Mesenchymal stem cell (in vitro differentiated cells and primary cell): ENCODE data around the gene SMARCAL1.

ENCODE experiments used
- DNase-seq: peaks from one replicate; pipeline ENCODE4 v3.0.0-alpha.2; 2013
- H2AFZ ChIP-seq: one replicate; pipeline ENCODE4 v1.6.1; 2013; ENCODE audit warnings: low read depth, mild to moderate bottlenecking, control low read depth, inconsistent platforms, low read length, moderate library complexity
- H2AK5ac ChIP-seq: 2 replicates; pipeline ENCODE4 v1.6.1; 2013; ENCODE audit warnings: low read length, moderate library complexity, mild to moderate bottlenecking, inconsistent platforms; ENCODE audit not compliant: severe bottlenecking
- H2BK120ac ChIP-seq: one replicate; pipeline ENCODE4 v1.6.1; 2013; ENCODE audit warnings: low read depth, mild to moderate bottlenecking, inconsistent platforms, low read length, moderate library complexity
- H2BK12ac ChIP-seq, 2 experiments: one replicate each; pipeline ENCODE4 v1.6.1; 2013; ENCODE audit warnings: inconsistent platforms in 2 of 2, low read length in 2 of 2, mild to moderate bottlenecking in 2 of 2, moderate library complexity in 2 of 2, control low read depth in 1 of 2
- H2BK15ac ChIP-seq: one replicate; pipeline ENCODE4 v1.6.1; 2013; ENCODE audit warnings: mild to moderate bottlenecking, low read depth, inconsistent platforms; ENCODE audit not compliant: poor library complexity, severe bottlenecking
- H2BK5ac ChIP-seq: 2 replicates; pipeline ENCODE4 v1.6.1; 2013; ENCODE audit warnings: low read depth, mild to moderate bottlenecking, low read length, control low read depth, inconsistent platforms; ENCODE audit not compliant: poor library complexity, severe bottlenecking
- H3K14ac ChIP-seq, 2 experiments: one replicate each; pipeline ENCODE4 v1.6.1; 2013; ENCODE audit warnings: inconsistent platforms in 2 of 2, low read length in 2 of 2, control low read depth in 1 of 2, mild to moderate bottlenecking in 1 of 2, moderate library complexity in 1 of 2
- H3K18ac ChIP-seq, 2 experiments: one replicate each; pipeline ENCODE4 v1.6.1; 2013; ENCODE audit warnings: inconsistent platforms in 2 of 2, low read length in 2 of 2, control low read depth in 1 of 2, low read depth in 1 of 2, mild to moderate bottlenecking in 1 of 2
- H3K23ac ChIP-seq, 2 experiments: one replicate each; pipeline ENCODE4 v1.6.1; 2013; ENCODE audit warnings: inconsistent platforms in 2 of 2, low read length in 2 of 2, mild to moderate bottlenecking in 2 of 2, moderate library complexity in 2 of 2, control low read depth in 1 of 2
- H3K27ac ChIP-seq: 2 replicates; pipeline ENCODE4 v1.5.1; 2013; ENCODE audit warnings: mild to moderate bottlenecking, moderate library complexity, low read length, control low read depth, inconsistent platforms; ENCODE audit not compliant: poor library complexity, severe bottlenecking
- H3K27me3 ChIP-seq, 2 experiments: 2 replicates each; pipeline versions ENCODE4 v1.6.1 to v1.7.0; 2013; ENCODE audit warnings: low read length in 2 of 2, mild to moderate bottlenecking in 2 of 2, moderate library complexity in 2 of 2, control low read depth in 1 of 2, inconsistent platforms in 1 of 2; ENCODE audit not compliant: control insufficient read depth in 1 of 2, insufficient read depth in 1 of 2
- H3K36me3 ChIP-seq, 2 experiments: 2 replicates each; pipeline versions ENCODE4 v1.6.1 to v1.7.0; 2013; ENCODE audit warnings: low read length in 2 of 2, control low read depth in 1 of 2, inconsistent platforms in 1 of 2, low read depth in 1 of 2, mild to moderate bottlenecking in 1 of 2; ENCODE audit not compliant: insufficient read depth in 2 of 2, control insufficient read depth in 1 of 2
- H3K4ac ChIP-seq, 2 experiments: one replicate each; pipeline ENCODE4 v1.6.1; 2013; ENCODE audit warnings: inconsistent platforms in 2 of 2, low read length in 2 of 2, mild to moderate bottlenecking in 2 of 2, moderate library complexity in 2 of 2, control low read depth in 1 of 2, low read depth in 1 of 2
- H3K4me1 ChIP-seq: 2 replicates; pipeline ENCODE4 v1.6.1; 2013; ENCODE audit warnings: low read depth, low read length, control low read depth; ENCODE audit not compliant: control insufficient read depth, insufficient read depth
- H3K4me2 ChIP-seq: 2 replicates; pipeline ENCODE4 v1.6.1; 2013; ENCODE audit warnings: low read length, mild to moderate bottlenecking, inconsistent platforms; ENCODE audit not compliant: poor library complexity, severe bottlenecking
- H3K4me3 ChIP-seq, 2 experiments: 2 replicates each; pipeline versions ENCODE4 v1.5.1 to v1.7.0; 2013; ENCODE audit warnings: low read length in 2 of 2, mild to moderate bottlenecking in 2 of 2, control low read depth in 1 of 2, low read depth in 1 of 2; ENCODE audit not compliant: insufficient read depth in 1 of 2
- H3K79me1 ChIP-seq: replicated peaks from 2 replicates; pipeline ENCODE4 v1.6.1; 2013; ENCODE audit warnings: mild to moderate bottlenecking, control low read depth, low read length, inconsistent platforms; ENCODE audit not compliant: poor library complexity, severe bottlenecking
- H3K9ac ChIP-seq: 2 replicates; pipeline ENCODE4 v1.7.0; 2013; ENCODE audit warnings: mild to moderate bottlenecking, low read length, moderate library complexity
- H3K9me3 ChIP-seq: 2 replicates; pipeline ENCODE4 v1.7.0; 2013; ENCODE audit warnings: mild to moderate bottlenecking, low read length; ENCODE audit not compliant: control insufficient read depth
- H4K8ac ChIP-seq: one replicate; pipeline ENCODE4 v1.6.1; 2013; ENCODE audit warnings: inconsistent platforms, mild to moderate bottlenecking, low read length, moderate library complexity
- H4K91ac ChIP-seq: one replicate; pipeline ENCODE4 v1.6.1; 2013; ENCODE audit warnings: mild to moderate bottlenecking, low read length, inconsistent platforms
- WGBS: methylation state at CpG from one replicate; pipeline ENCODE4 v1.1.7; 2013; ENCODE audit warnings: mixed read lengths; 5-methylcytosine and 5-hydroxymethylcytosine counted together

Gene SMARCAL1

GRCh38 chr2:216436383-216436782 is 24.1 kb downstream of the SMARCAL1 start:
- H4K91ac ChIP-seq, result no peak overlapping the region
- H3K14ac ChIP-seq, result no peak overlapping the region
- no peak overlapping the region for H2BK12ac ChIP-seq
- H3K36me3 ChIP-seq, result peaks cover 55 to 92% of the 10 kb centered on the region in 2 experiments
- H3K27ac ChIP-seq, result no peak overlapping the region
- WGBS, result 87% methylated on average over 2 of the region's 2 CpGs
- H3K4ac ChIP-seq, result no peak overlapping the region
- no peaks in the 10 kb centered on the region for H3K27me3 ChIP-seq
- H2BK120ac ChIP-seq, result no peak overlapping the region
- H3K9me3 ChIP-seq, result no peaks in the 10 kb centered on the region
- no peak overlapping the region for H4K8ac ChIP-seq
- no peak overlapping the region for H3K9ac ChIP-seq
- H2BK15ac ChIP-seq, result no peak overlapping the region
- no peak overlapping the region for H3K4me3 ChIP-seq
- no peak for DNase-seq
- no peak overlapping the region for H3K23ac ChIP-seq
- H2BK5ac ChIP-seq, result no peak overlapping the region
- H2AFZ ChIP-seq, result no peak overlapping the region
- H3K79me1 ChIP-seq, result no peaks in the 10 kb centered on the region
- H2AK5ac ChIP-seq, result no peak overlapping the region
- H3K18ac ChIP-seq, result no peak overlapping the region
- H3K4me2 ChIP-seq, result no peak overlapping the region
- no peaks in the 10 kb centered on the region for H3K4me1 ChIP-seq

- no peak overlapping the region for H3K4ac ChIP-seq
- H3K4me2 ChIP-seq, result no peak overlapping the region
- no peak overlapping the region for H3K9ac ChIP-seq
- H3K27ac ChIP-seq, result no peak overlapping the region
- no peak overlapping the region for H3K4me3 ChIP-seq
- H3K4me1 ChIP-seq, result no peaks in the 10 kb centered on the region
- H4K91ac ChIP-seq, result no peak overlapping the region
- H3K18ac ChIP-seq, result no peak overlapping the region
- H4K8ac ChIP-seq, result no peak overlapping the region
- H2AFZ ChIP-seq, result no peak overlapping the region
- no peak for DNase-seq
- no peaks in the 10 kb centered on the region for H3K27me3 ChIP-seq
- H2BK12ac ChIP-seq, result no peak overlapping the region
- H2BK5ac ChIP-seq, result no peak overlapping the region
- H3K23ac ChIP-seq, result no peak overlapping the region
- H2AK5ac ChIP-seq, result no peak overlapping the region
- no peak overlapping the region for H2BK120ac ChIP-seq
- peaks cover 18 to 83% of the 10 kb centered on the region in 2 experiments for H3K36me3 ChIP-seq
- no peak overlapping the region for H3K14ac ChIP-seq
- no CpG with 5 or more reads among the region's 3 CpGs for WGBS
- H2BK15ac ChIP-seq, result no peak overlapping the region
- no peaks in the 10 kb centered on the region for H3K9me3 ChIP-seq
- no peaks in the 10 kb centered on the region for H3K79me1 ChIP-seq
Observed at GRCh38 chr2:216441308-216442010, 29.2 kb downstream of the SMARCAL1 start.

- no peaks in the 10 kb centered on the region for H3K4me1 ChIP-seq
- no peak overlapping the region for H2BK5ac ChIP-seq
- H4K8ac ChIP-seq, result no peak overlapping the region
- H3K9ac ChIP-seq, result no peak overlapping the region
- no peak overlapping the region for H2BK12ac ChIP-seq
- peaks cover 25 to 84% of the 10 kb centered on the region in 2 experiments for H3K36me3 ChIP-seq
- H3K18ac ChIP-seq, result no peak overlapping the region
- H2BK120ac ChIP-seq, result no peak overlapping the region
- no peak overlapping the region for H3K14ac ChIP-seq
- H3K9me3 ChIP-seq, result peaks cover 6% of the 10 kb centered on the region
- no peak overlapping the region for H3K4me3 ChIP-seq
- no peak overlapping the region for H2AK5ac ChIP-seq
- H3K27me3 ChIP-seq, result no peaks in the 10 kb centered on the region
- no peak overlapping the region for H3K27ac ChIP-seq
- H3K79me1 ChIP-seq, result no peaks in the 10 kb centered on the region
- no peak for DNase-seq
- H4K91ac ChIP-seq, result no peak overlapping the region
- no peak overlapping the region for H3K23ac ChIP-seq
- H3K4ac ChIP-seq, result no peak overlapping the region
- H3K4me2 ChIP-seq, result no peak overlapping the region
- no peak overlapping the region for H2BK15ac ChIP-seq
- no peak overlapping the region for H2AFZ ChIP-seq
- 80% methylated on average over 3 of the region's 5 CpGs for WGBS
Observed at GRCh38 chr2:216445501-216445900, 33.2 kb downstream of the SMARCAL1 start.

- Histone ChIP-seq H2BK5ac (no peak overlapping the region), H3K14ac (no peak overlapping the region), H2BK120ac (no peak overlapping the region), H3K9me3 (peaks cover 6% of the 10 kb centered on the region), H3K27me3 (no peaks in the 10 kb centered on the region), H3K4me1 (no peaks in the 10 kb centered on the region), H3K4ac (no peak overlapping the region), H4K8ac (no peak overlapping the region), H3K27ac (no peak overlapping the region), H3K79me1 (no peaks in the 10 kb centered on the region), H2BK15ac (no peak overlapping the region), H2BK12ac (no peak overlapping the region), H3K36me3 (peaks cover 27 to 85% of the 10 kb centered on the region in 2 experiments), H3K4me3 (no peak overlapping the region), H3K23ac (no peak overlapping the region), H2AK5ac (no peak overlapping the region), H3K9ac (no peak overlapping the region), H3K18ac (no peak overlapping the region), H3K4me2 (no peak overlapping the region), H4K91ac (no peak overlapping the region), H2AFZ (no peak overlapping the region)
- no peak for DNase-seq
- WGBS, result 81% methylated on average over 2 of the region's 2 CpGs
Observed at GRCh38 chr2:216446343-216446742, 34.1 kb downstream of the SMARCAL1 start.
